SU-DHL-6 (cell line): ENCODE results near the gene SIRPB1.
"Not testable (repeated sequence)": the region's sequence is repeated elsewhere in the genome, so short reads cannot be mapped to it uniquely, and the experiment has no call there.

Experiments
- H2AFZ ChIP-seq: fragments of 200-600 bp; sonication (generic); 2 replicates; pipeline ENCODE4 v1.6.1; 2014; ENCODE audit warnings: low read depth, mild to moderate bottlenecking, moderate library complexity, mixed read lengths, antibody characterized with exemption, low read length; ENCODE audit not compliant: severe bottlenecking
- H3F3A ChIP-seq: fragments of 200-600 bp; shearing (Covaris generic); 2 replicates; pipeline ENCODE4 v1.6.0; 2016; ENCODE audit warnings: antibody characterized with exemption, mild to moderate bottlenecking; ENCODE audit not compliant: insufficient read depth
- H3K27ac ChIP-seq: fragments of 200-600 bp; sonication (generic); 2 replicates; pipeline ENCODE4 v1.5.1; 2016; ENCODE audit warnings: low read depth, mild to moderate bottlenecking, low read length, moderate library complexity, mixed read lengths
- H3K27me3 ChIP-seq: fragments of 200-600 bp; sonication (generic), shearing (Covaris generic); 2 replicates; pipeline ENCODE4 v1.6.0; 2014; ENCODE audit warnings: mild to moderate bottlenecking, low read length
- H3K36me3 ChIP-seq: fragments of 200-600 bp; sonication (generic); 2 replicates; pipeline ENCODE4 v1.6.1; 2014; ENCODE audit warnings: mild to moderate bottlenecking, low read length, mixed read lengths
- H3K4me2 ChIP-seq: fragments of 300-600, 200-600 bp; shearing (Covaris generic), sonication (generic); 2 replicates; pipeline ENCODE4 v1.6.0; 2014; ENCODE audit warnings: low read length, low read depth, mild to moderate bottlenecking; ENCODE audit not compliant: poor library complexity, severe bottlenecking
- H3K4me3 ChIP-seq: fragments of 200-600 bp; sonication (generic); 2 replicates; pipeline ENCODE4 v1.5.1; 2014; ENCODE audit warnings: antibody characterized with exemption, low read length, mild to moderate bottlenecking, mixed read lengths; ENCODE audit not compliant: insufficient read depth, poor library complexity, severe bottlenecking
- H3K79me2 ChIP-seq: fragments of 200-600 bp; sonication (generic); 2 replicates; pipeline ENCODE4 v1.6.1; 2014; ENCODE audit warnings: mild to moderate bottlenecking, low read length, moderate library complexity; ENCODE audit not compliant: insufficient read depth
- H3K9ac ChIP-seq: fragments of 200-600 bp; sonication (generic); 2 replicates; pipeline ENCODE4 v1.7.0; 2014; ENCODE audit warnings: mild to moderate bottlenecking, low read length
- H3K9me2 ChIP-seq: fragments of 200-600 bp; sonication (generic); replicated peaks from 2 replicates; pipeline ENCODE4 v1.6.1; 2014; ENCODE audit warnings: low read length; ENCODE audit not compliant: insufficient read depth
- H3K9me3 ChIP-seq: fragments of 200-600 bp; sonication (generic); 2 replicates; pipeline ENCODE4 v1.6.1; 2014; ENCODE audit warnings: low read length, mixed read lengths; ENCODE audit not compliant: insufficient read depth
- H4K20me1 ChIP-seq: fragments of 200-600 bp; sonication (generic); 2 replicates; pipeline ENCODE4 v1.6.1; 2014; ENCODE audit warnings: low read depth, mild to moderate bottlenecking, antibody characterized with exemption, low read length, moderate library complexity, mixed read lengths
- EZH2phosphoT487 ChIP-seq: fragments of 200-600 bp; sonication (generic), shearing (Covaris generic); conservative IDR thresholded peaks from 2 replicates; pipeline ENCODE4 v1.6.1; 2018; ENCODE audit warnings: mild to moderate bottlenecking, antibody characterized with exemption, low read length, moderate library complexity, mixed read lengths
- TF ChIP-seq, protein P1 (sequence below): fragments of 200-600 bp; sonication (generic); IDR thresholded peaks from one replicate; pipeline ENCODE4 v1.5.1; 2017; ENCODE audit warnings: antibody characterized with exemption, mild to moderate bottlenecking, low read length, moderate library complexity; ENCODE audit not compliant: insufficient read depth, poor library complexity, severe bottlenecking

SIRPB1 gene

GRCh38 chr20:1618479-1618878 lies 1.3 kb downstream of the SIRPB1 start:
- Histone ChIP-seq H3K27me3 (no peaks in the 10 kb centered on the region), H3K9ac (no peak overlapping the region)
- TF ChIP-seq, protein P1, sequence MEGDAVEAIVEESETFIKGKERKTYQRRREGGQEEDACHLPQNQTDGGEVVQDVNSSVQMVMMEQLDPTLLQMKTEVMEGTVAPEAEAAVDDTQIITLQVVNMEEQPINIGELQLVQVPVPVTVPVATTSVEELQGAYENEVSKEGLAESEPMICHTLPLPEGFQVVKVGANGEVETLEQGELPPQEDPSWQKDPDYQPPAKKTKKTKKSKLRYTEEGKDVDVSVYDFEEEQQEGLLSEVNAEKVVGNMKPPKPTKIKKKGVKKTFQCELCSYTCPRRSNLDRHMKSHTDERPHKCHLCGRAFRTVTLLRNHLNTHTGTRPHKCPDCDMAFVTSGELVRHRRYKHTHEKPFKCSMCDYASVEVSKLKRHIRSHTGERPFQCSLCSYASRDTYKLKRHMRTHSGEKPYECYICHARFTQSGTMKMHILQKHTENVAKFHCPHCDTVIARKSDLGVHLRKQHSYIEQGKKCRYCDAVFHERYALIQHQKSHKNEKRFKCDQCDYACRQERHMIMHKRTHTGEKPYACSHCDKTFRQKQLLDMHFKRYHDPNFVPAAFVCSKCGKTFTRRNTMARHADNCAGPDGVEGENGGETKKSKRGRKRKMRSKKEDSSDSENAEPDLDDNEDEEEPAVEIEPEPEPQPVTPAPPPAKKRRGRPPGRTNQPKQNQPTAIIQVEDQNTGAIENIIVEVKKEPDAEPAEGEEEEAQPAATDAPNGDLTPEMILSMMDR = no peak
- TF ChIP-seq EZH2phosphoT487 = no peak

GRCh38 chr20:1616858-1617434 lies 2.9 kb downstream of the SIRPB1 start:
- H3F3A ChIP-seq = no peaks in the 10 kb centered on the region
- H3K9ac ChIP-seq = no peak overlapping the region
- no peaks in the 10 kb centered on the region for H3K9me3 ChIP-seq
- H2AFZ ChIP-seq = no peak overlapping the region
- no peaks in the 10 kb centered on the region for H3K36me3 ChIP-seq
- H3K4me2 ChIP-seq = no peak overlapping the region
- H3K4me3 ChIP-seq = no peak overlapping the region
- H3K79me2 ChIP-seq = no peaks in the 10 kb centered on the region
- TF ChIP-seq, protein P1 = no peak
- no peak for TF ChIP-seq EZH2phosphoT487
- H4K20me1 ChIP-seq = no peaks in the 10 kb centered on the region
- no peaks in the 10 kb centered on the region for H3K9me2 ChIP-seq
- no peak overlapping the region for H3K27ac ChIP-seq
- H3K27me3 ChIP-seq = no peaks in the 10 kb centered on the region

More at GRCh38 chr20:1618479-1618878, 1.3 kb downstream of the SIRPB1 start:
- no peaks in the 10 kb centered on the region for H3K9me3 ChIP-seq
- no peaks in the 10 kb centered on the region for H3K36me3 ChIP-seq
- H3K27ac ChIP-seq = no peak overlapping the region
- no peak overlapping the region for H2AFZ ChIP-seq
- H3K9me2 ChIP-seq = no peaks in the 10 kb centered on the region
- no peaks in the 10 kb centered on the region for H3F3A ChIP-seq
- no peak overlapping the region for H3K4me2 ChIP-seq
- H4K20me1 ChIP-seq = no peaks in the 10 kb centered on the region
- H3K79me2 ChIP-seq = no peaks in the 10 kb centered on the region
- H3K4me3 ChIP-seq = no peak overlapping the region

DNA sequence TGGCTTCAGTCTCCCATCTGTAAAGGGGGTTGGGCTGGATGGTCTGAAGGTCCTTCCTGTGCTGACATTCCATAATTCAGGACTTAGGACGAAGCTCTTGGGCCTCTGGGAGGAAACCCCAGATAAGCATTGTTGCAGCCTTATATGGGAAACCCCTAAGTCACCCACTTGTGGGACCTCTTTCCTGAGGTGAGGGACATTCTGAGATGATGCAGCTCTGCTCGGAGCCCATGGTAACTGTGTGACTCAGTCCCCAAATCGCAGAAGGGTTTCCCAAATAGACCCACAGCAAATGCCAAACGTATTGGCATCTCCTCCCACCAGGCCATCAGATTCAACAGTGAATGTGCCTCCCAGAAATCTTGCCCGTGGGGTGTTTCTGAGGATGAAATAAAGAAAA lies 9.4 kb downstream of the SIRPB1 start:
- not testable (repeated sequence) for H4K20me1 ChIP-seq, H3K36me3 ChIP-seq, H3K4me2 ChIP-seq, H3K9ac ChIP-seq, H3K9me2 ChIP-seq, H3K79me2 ChIP-seq, H3K27me3 ChIP-seq, H3F3A ChIP-seq, H3K4me3 ChIP-seq, H3K27ac ChIP-seq, H3K9me3 ChIP-seq, H2AFZ ChIP-seq

GRCh38 chr20:1608678-1609347 lies 11.0 kb downstream of the SIRPB1 start:
- H3K27me3 ChIP-seq, H3K9me3 ChIP-seq: not testable (repeated sequence)

More at GRCh38 chr20:1608678-1609347, 11.0 kb downstream of the SIRPB1 start:
- not testable (repeated sequence) for H3K27ac ChIP-seq, H3K79me2 ChIP-seq, H3K9me2 ChIP-seq, H3K36me3 ChIP-seq, H3K9ac ChIP-seq, H4K20me1 ChIP-seq, H3K4me3 ChIP-seq, H2AFZ ChIP-seq, H3F3A ChIP-seq, H3K4me2 ChIP-seq
